CD14-positive monocyte (primary cell): ENCODE results near the gene SIRPA. TPM values are rescaled to one million over a fixed set of nuclear protein-coding genes. Genes with fewer than 3 reads are reported as not detected.
A peak's percentile ranks its signal among the peaks of the same experiment; 100 is the strongest.

Experiments
- DNase-seq, 3 donors: peaks; one replicate each; pipeline ENCODE4 v3.0.0-alpha.2; 2011 to 2022
- H2AFZ ChIP-seq: 2 replicates; pipeline ENCODE4 v1.6.0; 2012; ENCODE audit warnings: mild to moderate bottlenecking, low read depth, low read length, inconsistent platforms; ENCODE audit not compliant: insufficient read depth, poor library complexity, severe bottlenecking
- H3K27ac ChIP-seq, 2 donors: 1 replicate in 1 of 2; 2 replicates in 1 of 2; pipeline ENCODE4 v1.5.1; 2012 to 2013; ENCODE audit warnings: low read length in 2 of 2, control low read depth in 1 of 2, inconsistent platforms in 1 of 2, low read depth in 1 of 2, mild to moderate bottlenecking in 1 of 2
- H3K27me3 ChIP-seq, 2 donors: one replicate each; pipeline versions ENCODE4 v1.6.0 to v1.6.1; 2011 to 2013; ENCODE audit warnings: low read length in 2 of 2; ENCODE audit not compliant: control insufficient read depth in 2 of 2, insufficient read depth in 2 of 2
- H3K36me3 ChIP-seq, 2 donors: replicated peaks in 1 of 2; 1 replicate in 1 of 2; 2 replicates in 1 of 2; pipeline versions ENCODE4 v1.5.1 to v1.6.1; 2012 to 2013; ENCODE audit warnings: low read length in 2 of 2, control low read depth in 1 of 2, inconsistent platforms in 1 of 2, mild to moderate bottlenecking in 1 of 2; ENCODE audit not compliant: insufficient read depth in 2 of 2, control insufficient read depth in 1 of 2
- H3K4me1 ChIP-seq, 2 donors: 1 replicate in 1 of 2; 2 replicates in 1 of 2; pipeline versions ENCODE4 v1.5.1 to v1.6.1; 2012 to 2013; ENCODE audit warnings: low read length in 2 of 2, control low read depth in 1 of 2, inconsistent platforms in 1 of 2, mild to moderate bottlenecking in 1 of 2, moderate library complexity in 1 of 2; ENCODE audit not compliant: insufficient read depth in 2 of 2, control insufficient read depth in 1 of 2
- H3K4me2 ChIP-seq: replicated peaks from 2 replicates; pipeline ENCODE3; 2012; ENCODE audit warnings: low read length, moderate library complexity, mild to moderate bottlenecking; ENCODE audit not compliant: poor library complexity, severe bottlenecking; ENCODE audit errors: extremely low read depth
- H3K4me3 ChIP-seq, 3 experiments: fragments of 200-600 bp in 1 of 3; sonication (generic) in 1 of 3; replicated peaks in 1 of 3; 1 replicate in 2 of 3; 2 replicates in 1 of 3; pipeline ENCODE4 v1.5.1; 2011 to 2013; ENCODE audit warnings: low read length in 3 of 3, mild to moderate bottlenecking in 3 of 3, control low read depth in 2 of 3, low read depth in 2 of 3, inconsistent platforms in 1 of 3, moderate library complexity in 1 of 3
- H3K79me2 ChIP-seq: 2 replicates; pipeline ENCODE4 v1.6.0; 2012; ENCODE audit warnings: mild to moderate bottlenecking, control low read depth, inconsistent platforms, low read length, moderate library complexity; ENCODE audit not compliant: insufficient read depth
- H3K9ac ChIP-seq: 2 replicates; pipeline ENCODE4 v1.6.0; 2017; ENCODE audit warnings: low read length, mild to moderate bottlenecking; ENCODE audit not compliant: insufficient read depth, poor library complexity, severe bottlenecking
- H3K9me3 ChIP-seq, 2 donors: replicated peaks in 1 of 2; 1 replicate in 1 of 2; 2 replicates in 1 of 2; pipeline versions ENCODE4 v1.5.1 to v1.6.1; 2012 to 2013; ENCODE audit warnings: low read length in 2 of 2, control low read depth in 1 of 2; ENCODE audit not compliant: control insufficient read depth in 1 of 2, insufficient read depth in 1 of 2
- H4K20me1 ChIP-seq: 2 replicates; pipeline ENCODE4 v1.6.0; 2012; ENCODE audit warnings: mild to moderate bottlenecking, low read length, control low read depth, moderate library complexity; ENCODE audit not compliant: insufficient read depth
- H3K27ac Mint-ChIP-seq, 7 donors: one replicate each; pipeline ENCODE4 v1.8.0; 2020; ENCODE audit warnings: mild to moderate bottlenecking in 7 of 7, mixed read lengths in 7 of 7, moderate library complexity in 6 of 7, inconsistent platforms in 2 of 7
- H3K27me3 Mint-ChIP-seq, 3 donors: one replicate each; pipeline ENCODE4 v1.8.0; 2021 to 2022; ENCODE audit warnings: low read depth in 3 of 3, mild to moderate bottlenecking in 3 of 3, mixed read lengths in 3 of 3, moderate library complexity in 3 of 3, inconsistent platforms in 1 of 3
- H3K36me3 Mint-ChIP-seq, 2 donors: one replicate each; pipeline ENCODE4 v1.8.0; 2020; ENCODE audit warnings: mixed read lengths in 2 of 2, inconsistent platforms in 1 of 2, mild to moderate bottlenecking in 1 of 2
- H3K4me1 Mint-ChIP-seq: one replicate; pipeline ENCODE4 v1.8.0; 2020; ENCODE audit warnings: mild to moderate bottlenecking, mixed read lengths
- H3K4me3 Mint-ChIP-seq, 2 donors: one replicate each; pipeline ENCODE4 v1.8.0; 2020; ENCODE audit warnings: mild to moderate bottlenecking in 2 of 2, mixed read lengths in 2 of 2, moderate library complexity in 1 of 2
- H3K9me3 Mint-ChIP-seq, 7 donors: one replicate each; pipeline ENCODE4 v1.8.0; 2020 to 2022; ENCODE audit warnings: mixed read lengths in 7 of 7, mild to moderate bottlenecking in 6 of 7, moderate library complexity in 6 of 7, inconsistent platforms in 2 of 7
- WGBS: methylation state at CpG from one replicate; pipeline ENCODE4 v1.1.5; 2013; ENCODE audit warnings: missing lambda C conversion rate; ENCODE audit not compliant: insufficient coverage; 5-methylcytosine and 5-hydroxymethylcytosine counted together
- intact Hi-C, 2 donors: fragments of 100-400 bp; cut with micrococcal nuclease; formaldehyde crosslinking; loops; one replicate each; pipeline versions ENCODE4 v1.15.0 to v1.15.1; 2023
- polyA plus RNA-seq, 3 donors: library from polyadenylated mRNA; depleted of rRNA in 1 of 3; unstranded in 2 of 3; stranded (reverse) in 1 of 3; fragments of 300-500 nt in 2 of 3; fragments of >200 nt in 1 of 3; fragmentation: Illumina TruSeq in 2 of 3; gene quantifications; 1 replicate in 2 of 3; 2 replicates in 1 of 3; pipeline ENCODE4 v1.2.3, GENCODE V29; 2012 to 2021
- TF ChIP-seq, protein P1 (sequence below): fragments of 200-600 bp; IDR thresholded peaks from one replicate; pipeline ENCODE4 v1.8.0; 2022; ENCODE audit warnings: antibody characterized with exemption, mild to moderate bottlenecking

The SIRPA gene
- polyA plus RNA-seq, 3 donors: 28.4 to 126 (median 58.3) TPM

DNA sequence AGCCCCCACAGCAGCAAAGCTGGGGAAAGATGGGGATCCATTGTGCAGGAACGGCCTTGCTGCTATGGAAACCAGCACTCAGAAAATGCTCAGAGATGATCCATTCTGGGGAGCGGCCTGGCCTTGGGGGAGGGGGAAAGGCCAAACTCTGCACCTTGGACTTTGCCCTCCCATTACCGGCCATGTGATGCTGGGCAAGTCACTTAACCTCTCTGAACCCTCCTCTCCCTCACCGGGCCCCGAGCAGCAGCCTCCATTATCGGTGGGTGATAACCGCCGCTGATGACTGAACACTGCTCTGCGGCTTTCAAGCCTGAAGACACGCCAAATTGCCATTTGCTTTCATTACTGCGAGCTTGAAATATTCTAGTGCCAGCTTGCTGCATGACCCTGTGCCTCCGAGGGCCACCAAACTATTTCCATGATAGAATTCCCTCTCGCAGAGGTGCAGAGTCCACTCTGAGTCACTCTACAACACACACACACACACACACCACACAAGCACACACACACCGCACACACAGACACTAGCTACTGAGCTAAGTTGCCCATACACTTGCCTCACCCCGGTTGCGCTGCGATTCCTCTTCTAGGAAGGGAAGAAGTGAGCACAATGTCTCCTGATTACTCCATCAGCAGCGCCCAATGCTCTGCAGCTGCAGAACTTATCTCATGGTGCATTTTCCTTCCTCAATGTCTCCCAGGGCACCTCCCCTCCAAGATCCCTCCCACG lies 20.6 kb upstream of the SIRPA start:
- peaks cover 65% of the 10 kb centered on the region for H3K4me1 Mint-ChIP-seq
- peaks cover 4 to 5% of the 10 kb centered on the region in 2 donors for H3K36me3 Mint-ChIP-seq
- peaks cover 2 to 8% (median 7%) of the 10 kb centered on the region in 3 donors for H3K27me3 Mint-ChIP-seq
- Histone ChIP-seq H3K9ac (no peak overlapping the region), H2AFZ (no peak overlapping the region), H3K4me3 (peak overlapping the region in 1 of 3 experiments; percentile 27), H3K9me3 (peaks cover 0 to 6% of the 10 kb centered on the region in 2 donors), H4K20me1 (no peaks in the 10 kb centered on the region), H3K4me1 (peaks cover 67 to 68% of the 10 kb centered on the region in 2 donors), H3K27me3 (no peaks in the 10 kb centered on the region), H3K36me3 (no peaks in the 10 kb centered on the region), H3K27ac (peak overlapping the region; percentile 52 to 55), H3K4me2 (peak overlapping the region; percentile 24), H3K79me2 (no peaks in the 10 kb centered on the region)
- peak overlapping the region; percentile 64 to 90 (median 84) for H3K27ac Mint-ChIP-seq
- peak overlapping the region in 1 of 2 donors; percentile 61 for H3K4me3 Mint-ChIP-seq
- H3K9me3 Mint-ChIP-seq: peaks cover 2 to 10% (median 4%) of the 10 kb centered on the region in 7 donors
- DNase-seq: peak; percentile 78 to 85 (median 82)
- 68% methylated on average over 15 of the region's 19 CpGs for WGBS
- intact Hi-C loops: loop anchor here in 1 of 2 donors (5.0 kb wide), 1 partner anchor 72 kb away; no protein-coding TSS in a partner anchor
- TF ChIP-seq, protein P1, sequence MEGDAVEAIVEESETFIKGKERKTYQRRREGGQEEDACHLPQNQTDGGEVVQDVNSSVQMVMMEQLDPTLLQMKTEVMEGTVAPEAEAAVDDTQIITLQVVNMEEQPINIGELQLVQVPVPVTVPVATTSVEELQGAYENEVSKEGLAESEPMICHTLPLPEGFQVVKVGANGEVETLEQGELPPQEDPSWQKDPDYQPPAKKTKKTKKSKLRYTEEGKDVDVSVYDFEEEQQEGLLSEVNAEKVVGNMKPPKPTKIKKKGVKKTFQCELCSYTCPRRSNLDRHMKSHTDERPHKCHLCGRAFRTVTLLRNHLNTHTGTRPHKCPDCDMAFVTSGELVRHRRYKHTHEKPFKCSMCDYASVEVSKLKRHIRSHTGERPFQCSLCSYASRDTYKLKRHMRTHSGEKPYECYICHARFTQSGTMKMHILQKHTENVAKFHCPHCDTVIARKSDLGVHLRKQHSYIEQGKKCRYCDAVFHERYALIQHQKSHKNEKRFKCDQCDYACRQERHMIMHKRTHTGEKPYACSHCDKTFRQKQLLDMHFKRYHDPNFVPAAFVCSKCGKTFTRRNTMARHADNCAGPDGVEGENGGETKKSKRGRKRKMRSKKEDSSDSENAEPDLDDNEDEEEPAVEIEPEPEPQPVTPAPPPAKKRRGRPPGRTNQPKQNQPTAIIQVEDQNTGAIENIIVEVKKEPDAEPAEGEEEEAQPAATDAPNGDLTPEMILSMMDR: no peak

DNA sequence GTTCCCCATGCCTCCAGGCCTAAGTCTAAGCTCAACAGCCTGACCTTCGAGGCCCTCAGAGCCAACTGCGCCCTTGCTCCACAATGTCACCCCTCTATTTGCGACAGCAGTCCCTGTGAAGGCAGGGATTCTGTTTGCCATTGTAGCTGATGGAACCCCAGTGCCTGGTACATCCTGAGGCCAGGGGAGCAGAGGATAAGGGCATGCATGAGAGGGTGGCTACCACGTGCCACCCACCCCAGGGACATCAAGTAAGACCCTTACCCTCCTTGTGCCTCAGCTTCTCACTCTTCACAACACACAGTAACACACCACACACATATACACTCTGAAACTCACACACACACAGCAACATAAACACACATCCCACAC lies 20.0 kb upstream of the SIRPA start:
- no peak for DNase-seq
- Histone ChIP-seq H3K79me2 (no peaks in the 10 kb centered on the region), H3K4me1 (peaks cover 62 to 63% of the 10 kb centered on the region in 2 donors), H3K36me3 (no peaks in the 10 kb centered on the region), H3K9ac (no peak overlapping the region), H3K27ac (peak overlapping the region; percentile 52 to 55), H4K20me1 (peaks cover under 1% of the 10 kb centered on the region), H3K9me3 (peaks cover 0 to 6% of the 10 kb centered on the region in 2 donors), H3K27me3 (no peaks in the 10 kb centered on the region), H2AFZ (no peak overlapping the region), H3K4me2 (no peak overlapping the region), H3K4me3 (no peak overlapping the region)
- Mint-ChIP-seq H3K27me3 (peaks cover 6 to 8% (median 7%) of the 10 kb centered on the region in 3 donors), H3K4me3 (no peak overlapping the region), H3K36me3 (peaks cover 5 to 7% of the 10 kb centered on the region in 2 donors), H3K4me1 (peaks cover 63% of the 10 kb centered on the region), H3K27ac (peak overlapping the region; percentile 64 to 90 (median 84)), H3K9me3 (peaks cover 2 to 10% (median 4%) of the 10 kb centered on the region in 7 donors)
- TF ChIP-seq, protein P1: no peak
- 83% methylated on average over 4 of the region's 4 CpGs for WGBS
- intact Hi-C loops: no loop called here
